HG03066 (cell line): Measurements from ENCODE around the gene ATP6V0D1.

Source experiments
- ATAC-seq: cut with Tn5 transposase; IDR thresholded peaks from one replicate; pipeline ENCODE4 v1.9.1; 2021; ENCODE audit warnings: low read depth; ENCODE audit not compliant: unreplicated experiment

ATP6V0D1 gene

DNA sequence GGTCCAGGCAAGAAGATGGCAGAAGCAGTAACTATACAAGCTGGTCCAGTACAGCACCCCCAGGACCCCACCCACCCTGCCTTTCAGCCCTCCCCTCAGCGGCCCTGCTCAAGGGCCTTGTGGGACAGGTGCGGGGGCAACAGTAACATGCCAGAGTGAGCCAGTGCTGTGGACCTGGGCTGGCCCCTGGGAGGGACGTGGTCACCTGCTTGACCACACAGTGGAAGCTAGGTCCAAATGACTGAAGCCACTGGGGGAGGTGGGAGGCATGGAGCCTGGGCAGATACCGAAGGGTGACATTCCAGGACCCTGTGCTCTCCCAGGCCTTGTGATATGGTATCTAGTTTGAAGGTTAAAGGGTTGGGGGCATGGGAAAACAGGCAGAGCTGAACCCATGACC, 17.3 kb downstream of the ATP6V0D1 start:
- ATAC-seq, result no peak

DNA sequence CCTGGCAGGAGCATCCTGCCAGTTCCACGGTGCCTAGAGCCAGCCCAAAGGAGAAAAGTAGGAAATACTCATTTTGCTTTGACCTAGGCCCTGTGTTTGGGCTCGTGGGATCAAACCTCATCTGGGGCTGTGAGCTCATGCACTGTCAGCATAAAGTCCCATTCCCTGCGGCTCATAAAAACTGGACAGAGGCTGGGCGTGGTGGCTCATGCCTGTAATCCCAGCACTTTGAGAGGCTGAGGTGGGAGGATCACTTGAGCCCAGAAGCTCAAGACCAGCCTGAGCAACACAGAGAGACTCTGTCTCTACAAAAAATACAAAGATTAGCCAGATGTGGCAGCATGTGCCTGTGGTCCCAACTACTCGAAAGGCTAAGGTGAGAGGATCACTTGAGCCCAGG, 17.9 kb downstream of the ATP6V0D1 start:
- no peak for ATAC-seq

GRCh38 chr16:67462279-67462655, 18.7 kb downstream of the ATP6V0D1 start:
- no peak for ATAC-seq

- no peak for ATAC-seq
Observed at GRCh38 chr16:67461600-67462278, 19.2 kb downstream of the ATP6V0D1 start.

DNA sequence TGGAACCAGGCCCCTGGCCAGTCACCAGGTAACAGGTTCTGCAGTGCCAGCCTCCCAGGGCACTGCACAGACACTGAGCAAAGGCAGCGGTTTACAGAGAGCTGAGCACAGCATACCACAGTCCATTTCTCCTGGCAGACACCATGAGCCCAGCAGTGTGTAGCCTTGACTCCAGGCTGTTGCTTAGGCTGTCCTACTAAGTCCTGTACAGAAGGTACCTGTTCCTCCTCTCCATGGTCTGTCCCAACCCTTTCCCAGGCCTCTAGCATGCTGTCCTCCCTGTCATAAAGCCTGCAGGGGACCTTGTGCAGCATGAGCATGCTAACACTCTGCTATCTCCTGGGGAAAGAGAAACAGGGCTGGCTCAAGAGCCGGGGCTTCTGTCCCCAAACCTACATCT, 20.0 kb downstream of the ATP6V0D1 start:
- no peak for ATAC-seq

DNA sequence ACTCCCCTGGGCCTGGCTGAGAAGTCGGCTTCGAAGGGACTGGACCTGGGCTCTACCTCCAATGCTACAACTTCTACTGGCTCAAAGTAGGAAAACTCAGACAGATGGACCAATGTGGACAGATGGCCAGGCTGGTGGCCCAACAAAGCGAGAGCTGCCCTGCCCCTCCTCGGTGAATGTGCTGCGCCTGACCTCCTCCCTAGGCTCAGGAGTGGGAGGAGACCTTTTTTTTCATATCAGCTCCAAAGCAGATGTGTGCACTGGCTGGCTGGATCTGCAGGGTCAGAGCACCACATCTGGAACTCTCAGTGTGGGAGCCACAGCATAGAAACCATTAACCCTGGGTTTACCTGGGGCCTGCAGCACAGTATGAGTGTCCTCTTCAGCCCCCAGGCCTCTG, 20.8 kb downstream of the ATP6V0D1 start:
- no peak for ATAC-seq

GRCh38 chr16:67459861-67460150, 21.2 kb downstream of the ATP6V0D1 start:
- no peak for ATAC-seq

DNA sequence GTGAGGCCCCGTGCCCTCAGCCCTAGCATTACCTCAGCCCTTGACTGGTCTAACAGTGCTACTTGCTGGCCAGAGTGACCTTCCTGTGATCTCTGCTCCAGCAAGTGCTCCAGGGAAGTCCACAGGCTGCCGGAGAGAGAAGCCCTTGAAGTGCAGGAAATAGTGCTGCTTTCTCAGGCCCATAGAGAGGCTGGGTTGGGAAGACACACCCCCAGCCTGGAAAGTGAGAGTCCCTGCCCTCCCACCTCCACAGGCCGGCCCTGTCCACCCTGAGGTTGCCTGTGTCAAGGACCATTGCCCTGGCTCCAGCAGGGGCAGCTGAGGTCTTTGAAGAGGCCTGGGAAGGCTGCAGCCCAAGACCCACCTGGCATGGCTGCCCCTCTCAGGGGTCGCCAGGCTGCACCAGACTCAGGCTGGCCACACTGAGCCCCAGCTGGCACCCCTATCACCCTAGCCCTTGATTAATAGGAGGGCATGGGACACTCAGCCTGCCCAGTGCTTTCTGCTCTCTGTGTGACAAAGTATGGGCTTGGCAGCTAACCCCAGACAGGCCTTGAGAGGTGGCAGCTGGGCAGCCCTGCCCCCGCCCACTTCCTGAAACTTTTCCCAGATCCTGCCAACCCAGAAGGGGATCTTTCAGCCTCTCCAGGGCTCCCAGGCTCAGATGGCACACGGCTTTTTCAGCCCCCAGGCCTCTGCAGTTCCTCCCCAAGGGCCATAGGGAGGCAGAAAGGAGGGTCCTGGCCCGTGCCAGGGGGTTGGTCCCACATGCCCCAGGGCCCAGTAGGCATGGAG, 21.7 kb downstream of the ATP6V0D1 start:
- no peak for ATAC-seq

GRCh38 chr16:67458121-67458641, 22.8 kb downstream of the ATP6V0D1 start:
- no peak for ATAC-seq

- ATAC-seq, result no peak
Observed at GRCh38 chr16:67457611-67458010, 23.3 kb downstream of the ATP6V0D1 start.

- no peak for ATAC-seq
Observed at GRCh38 chr16:67456391-67457081, 24.4 kb downstream of the ATP6V0D1 start.

DNA sequence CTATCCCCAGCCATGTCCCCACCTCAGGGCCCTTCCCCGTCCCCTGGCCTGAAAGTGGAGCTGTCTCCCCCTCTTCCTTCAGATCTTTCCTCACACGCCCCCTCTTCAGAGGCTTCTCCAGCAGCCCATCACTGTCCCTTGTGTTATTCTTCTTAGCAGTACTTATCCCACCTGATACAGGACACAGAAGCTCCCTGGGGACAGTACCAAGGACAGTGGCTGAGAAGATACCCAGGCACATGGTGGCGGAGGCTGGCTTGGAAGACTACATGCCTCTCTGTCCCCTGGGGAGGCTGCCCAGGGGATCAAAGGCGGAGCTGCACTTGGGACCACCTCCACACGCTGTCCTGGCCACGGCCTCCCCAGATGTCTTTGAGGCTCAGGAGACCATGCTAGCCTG, 26.1 kb downstream of the ATP6V0D1 start:
- no peak for ATAC-seq

GRCh38 chr16:67454104-67454503, 26.9 kb downstream of the ATP6V0D1 start:
- ATAC-seq, result no peak

- no peak for ATAC-seq
Observed at GRCh38 chr16:67451704-67452435, 29.1 kb downstream of the ATP6V0D1 start.

- ATAC-seq, result no peak
Observed at GRCh38 chr16:67451061-67451703, 29.8 kb downstream of the ATP6V0D1 start.

DNA sequence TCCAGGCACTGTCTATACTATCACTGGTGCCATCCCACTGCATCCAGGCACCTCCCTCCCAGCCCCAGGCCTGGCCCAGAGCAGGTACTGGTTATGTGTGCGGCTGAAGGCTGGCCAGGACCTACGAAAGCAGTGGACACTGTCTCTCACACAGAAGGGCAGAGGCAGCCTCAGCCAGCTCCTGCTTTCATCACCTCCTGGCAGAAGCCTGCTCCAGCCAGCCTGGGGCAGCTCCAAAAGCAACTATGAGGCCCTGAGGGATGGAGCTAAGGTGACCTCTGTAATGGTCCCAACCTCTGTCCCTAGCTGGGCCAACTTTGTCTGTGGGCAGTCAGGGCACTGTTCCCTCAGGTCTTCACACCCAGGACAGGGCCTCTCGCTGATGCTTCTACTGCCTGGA, 31.2 kb downstream of the ATP6V0D1 start:
- ATAC-seq, result no peak

DNA sequence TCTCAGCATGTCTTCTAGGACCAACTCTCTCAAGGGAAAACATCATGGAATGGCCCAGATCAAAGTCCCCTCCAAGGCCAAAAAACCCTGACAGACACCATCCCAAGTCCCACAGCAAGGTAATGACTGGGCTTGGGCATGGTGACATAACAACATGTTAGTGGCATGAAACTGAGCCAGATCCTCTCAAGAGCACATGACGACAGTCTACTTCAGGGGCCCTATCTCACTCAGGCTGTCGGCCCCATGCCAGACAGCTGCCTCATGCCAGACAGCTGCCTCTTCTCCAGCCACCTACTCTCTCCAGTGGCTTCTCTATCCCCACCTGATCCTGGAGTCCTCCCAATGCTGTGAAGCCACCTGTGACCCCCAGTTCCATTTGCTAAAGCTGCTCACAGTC, 31.6 kb downstream of the ATP6V0D1 start:
- ATAC-seq, result no peak

- no peak for ATAC-seq
Observed at GRCh38 chr16:67448580-67448979, 32.4 kb downstream of the ATP6V0D1 start.

DNA sequence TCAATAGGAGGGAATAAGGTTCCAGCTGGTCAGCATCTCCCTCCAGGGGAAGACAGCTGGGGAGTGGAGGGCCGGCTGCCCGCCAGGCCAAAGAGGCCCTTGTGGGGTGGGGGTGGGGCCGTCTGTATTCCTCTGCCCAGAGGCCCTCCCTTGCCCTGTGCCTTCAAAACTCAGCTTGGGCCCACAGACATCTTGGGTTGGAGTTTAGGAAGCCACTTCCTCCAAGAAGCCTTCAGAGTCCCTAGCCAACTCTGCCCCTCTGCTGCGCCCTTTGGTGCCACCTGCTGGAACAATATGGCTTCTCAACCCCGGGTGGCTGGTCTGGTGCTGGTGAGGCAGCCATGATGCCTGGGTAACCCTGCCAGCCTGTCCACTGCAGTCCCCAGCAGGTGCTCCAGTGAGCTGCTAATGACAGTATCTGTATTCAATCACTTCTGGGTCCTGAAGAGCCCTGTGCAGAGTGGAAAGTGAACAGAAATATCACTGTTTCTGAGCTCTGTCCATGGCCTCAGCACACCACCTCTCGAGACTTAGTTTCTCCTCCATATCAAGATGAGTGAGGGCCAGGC, 33.4 kb downstream of the ATP6V0D1 start:
- ATAC-seq, result no peak

- no peak for ATAC-seq
Observed at GRCh38 chr16:67446968-67447507, 33.9 kb downstream of the ATP6V0D1 start.
